ENCODE measurements around the gene OXGR1. TPM values are rescaled to one million over a fixed set of nuclear protein-coding genes. Genes with fewer than 3 reads are reported as not detected.
A peak's percentile ranks its signal among the peaks of the same experiment; 100 is the strongest.

OXGR1 gene
- polyA plus RNA-seq, 1 donor from 2014 or later: not detected

DNA sequence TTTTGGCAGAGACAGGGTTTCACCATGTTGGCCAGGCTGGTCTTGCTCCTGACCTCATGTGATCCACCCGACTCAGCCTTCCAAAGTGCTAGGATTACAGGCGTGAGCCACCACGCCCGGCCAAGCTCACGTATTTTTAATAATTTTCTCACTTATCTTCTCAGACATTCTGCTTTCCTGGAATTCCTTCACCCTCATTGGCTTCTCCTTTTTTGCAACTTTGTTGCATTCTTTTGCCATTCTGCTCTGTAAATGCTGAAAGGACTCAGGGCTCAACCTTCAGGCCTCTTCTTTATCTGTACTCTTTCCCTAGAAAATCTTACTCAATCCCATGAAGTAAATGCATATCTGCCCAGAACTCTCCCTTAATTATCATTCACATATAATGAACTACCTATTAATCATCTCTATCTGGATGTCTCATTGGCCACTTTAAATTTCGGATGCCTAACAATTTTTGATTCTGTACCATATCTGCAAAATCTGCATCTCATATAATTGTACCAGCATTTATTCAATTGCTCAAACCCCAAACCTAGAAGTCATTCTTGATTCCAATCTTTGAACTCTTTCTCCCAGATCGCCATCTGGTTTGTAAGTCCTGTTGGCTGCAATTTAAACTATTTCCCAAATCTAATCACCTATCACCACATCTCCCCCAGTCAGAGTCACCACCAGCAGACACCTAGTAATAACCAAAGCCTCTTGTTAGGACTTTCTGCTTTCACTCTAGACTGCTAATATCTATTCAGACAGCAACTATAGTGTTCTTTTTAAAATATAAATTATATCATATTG lies 18.2 kb upstream of the OXGR1 start:
- Histone ChIP-seq H3K27ac (ENCODE audit: low read length) (no peak overlapping the region), H2AFZ (ENCODE audit: low read depth, low read length) (no peak overlapping the region), H3K4me3 (ENCODE audit: low read length) (no peak overlapping the region), H3K4me2 (ENCODE audit: low read length) (no peak overlapping the region), H3K36me3 (ENCODE audit: insufficient read depth, low read length) (no peaks in the 10 kb centered on the region), H3K9ac (ENCODE audit: low read length) (no peak overlapping the region), H3K79me2 (replicated peaks; ENCODE audit: insufficient read depth, low read length) (no peaks in the 10 kb centered on the region), H3K9me3 (ENCODE audit: low read length) (no peaks in the 10 kb centered on the region), H3K9me2 (ENCODE audit: insufficient read depth, low read length) (no peaks in the 10 kb centered on the region), H3K27me3 (ENCODE audit: insufficient read depth, low read depth, low read length) (no peaks in the 10 kb centered on the region), H3F3A (ENCODE audit: insufficient read depth, low read length, poor library complexity, severe bottlenecking) (no peaks in the 10 kb centered on the region), H4K20me1 (ENCODE audit: insufficient read depth) (no peaks in the 10 kb centered on the region)
- no peak for TF ChIP-seq MXI1 (conservative IDR thresholded peaks at IDR 0.05; ENCODE audit: poor library complexity, severe bottlenecking)
- TF ChIP-seq TAF1 (IDR thresholded peaks at IDR 0.05; ENCODE audit: low read depth): no peak
- no peak for TF ChIP-seq EP300 (conservative IDR thresholded peaks at IDR 0.05; ENCODE audit: poor library complexity, severe bottlenecking)
- TF ChIP-seq, protein P1, sequence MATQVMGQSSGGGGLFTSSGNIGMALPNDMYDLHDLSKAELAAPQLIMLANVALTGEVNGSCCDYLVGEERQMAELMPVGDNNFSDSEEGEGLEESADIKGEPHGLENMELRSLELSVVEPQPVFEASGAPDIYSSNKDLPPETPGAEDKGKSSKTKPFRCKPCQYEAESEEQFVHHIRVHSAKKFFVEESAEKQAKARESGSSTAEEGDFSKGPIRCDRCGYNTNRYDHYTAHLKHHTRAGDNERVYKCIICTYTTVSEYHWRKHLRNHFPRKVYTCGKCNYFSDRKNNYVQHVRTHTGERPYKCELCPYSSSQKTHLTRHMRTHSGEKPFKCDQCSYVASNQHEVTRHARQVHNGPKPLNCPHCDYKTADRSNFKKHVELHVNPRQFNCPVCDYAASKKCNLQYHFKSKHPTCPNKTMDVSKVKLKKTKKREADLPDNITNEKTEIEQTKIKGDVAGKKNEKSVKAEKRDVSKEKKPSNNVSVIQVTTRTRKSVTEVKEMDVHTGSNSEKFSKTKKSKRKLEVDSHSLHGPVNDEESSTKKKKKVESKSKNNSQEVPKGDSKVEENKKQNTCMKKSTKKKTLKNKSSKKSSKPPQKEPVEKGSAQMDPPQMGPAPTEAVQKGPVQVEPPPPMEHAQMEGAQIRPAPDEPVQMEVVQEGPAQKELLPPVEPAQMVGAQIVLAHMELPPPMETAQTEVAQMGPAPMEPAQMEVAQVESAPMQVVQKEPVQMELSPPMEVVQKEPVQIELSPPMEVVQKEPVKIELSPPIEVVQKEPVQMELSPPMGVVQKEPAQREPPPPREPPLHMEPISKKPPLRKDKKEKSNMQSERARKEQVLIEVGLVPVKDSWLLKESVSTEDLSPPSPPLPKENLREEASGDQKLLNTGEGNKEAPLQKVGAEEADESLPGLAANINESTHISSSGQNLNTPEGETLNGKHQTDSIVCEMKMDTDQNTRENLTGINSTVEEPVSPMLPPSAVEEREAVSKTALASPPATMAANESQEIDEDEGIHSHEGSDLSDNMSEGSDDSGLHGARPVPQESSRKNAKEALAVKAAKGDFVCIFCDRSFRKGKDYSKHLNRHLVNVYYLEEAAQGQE (IDR thresholded peaks at IDR 0.05; ENCODE audit: borderline replicate concordance): no peak
- TF ChIP-seq, protein P2, sequence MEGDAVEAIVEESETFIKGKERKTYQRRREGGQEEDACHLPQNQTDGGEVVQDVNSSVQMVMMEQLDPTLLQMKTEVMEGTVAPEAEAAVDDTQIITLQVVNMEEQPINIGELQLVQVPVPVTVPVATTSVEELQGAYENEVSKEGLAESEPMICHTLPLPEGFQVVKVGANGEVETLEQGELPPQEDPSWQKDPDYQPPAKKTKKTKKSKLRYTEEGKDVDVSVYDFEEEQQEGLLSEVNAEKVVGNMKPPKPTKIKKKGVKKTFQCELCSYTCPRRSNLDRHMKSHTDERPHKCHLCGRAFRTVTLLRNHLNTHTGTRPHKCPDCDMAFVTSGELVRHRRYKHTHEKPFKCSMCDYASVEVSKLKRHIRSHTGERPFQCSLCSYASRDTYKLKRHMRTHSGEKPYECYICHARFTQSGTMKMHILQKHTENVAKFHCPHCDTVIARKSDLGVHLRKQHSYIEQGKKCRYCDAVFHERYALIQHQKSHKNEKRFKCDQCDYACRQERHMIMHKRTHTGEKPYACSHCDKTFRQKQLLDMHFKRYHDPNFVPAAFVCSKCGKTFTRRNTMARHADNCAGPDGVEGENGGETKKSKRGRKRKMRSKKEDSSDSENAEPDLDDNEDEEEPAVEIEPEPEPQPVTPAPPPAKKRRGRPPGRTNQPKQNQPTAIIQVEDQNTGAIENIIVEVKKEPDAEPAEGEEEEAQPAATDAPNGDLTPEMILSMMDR (IDR thresholded peaks at IDR 0.05; ENCODE audit: poor library complexity, severe bottlenecking): no peak
- no peak for TF ChIP-seq EZH2 (IDR thresholded peaks at IDR 0.05; ENCODE audit: borderline replicate concordance, insufficient read depth, low read length, poor library complexity, severe bottlenecking)
- no peak for TF ChIP-seq SMC3 (conservative IDR thresholded peaks at IDR 0.05; ENCODE audit: poor library complexity)
- no peak for TF ChIP-seq RAD21 (conservative IDR thresholded peaks at IDR 0.05)
- TF ChIP-seq POLR2AphosphoS5 (IDR thresholded peaks at IDR 0.05): no peak

DNA sequence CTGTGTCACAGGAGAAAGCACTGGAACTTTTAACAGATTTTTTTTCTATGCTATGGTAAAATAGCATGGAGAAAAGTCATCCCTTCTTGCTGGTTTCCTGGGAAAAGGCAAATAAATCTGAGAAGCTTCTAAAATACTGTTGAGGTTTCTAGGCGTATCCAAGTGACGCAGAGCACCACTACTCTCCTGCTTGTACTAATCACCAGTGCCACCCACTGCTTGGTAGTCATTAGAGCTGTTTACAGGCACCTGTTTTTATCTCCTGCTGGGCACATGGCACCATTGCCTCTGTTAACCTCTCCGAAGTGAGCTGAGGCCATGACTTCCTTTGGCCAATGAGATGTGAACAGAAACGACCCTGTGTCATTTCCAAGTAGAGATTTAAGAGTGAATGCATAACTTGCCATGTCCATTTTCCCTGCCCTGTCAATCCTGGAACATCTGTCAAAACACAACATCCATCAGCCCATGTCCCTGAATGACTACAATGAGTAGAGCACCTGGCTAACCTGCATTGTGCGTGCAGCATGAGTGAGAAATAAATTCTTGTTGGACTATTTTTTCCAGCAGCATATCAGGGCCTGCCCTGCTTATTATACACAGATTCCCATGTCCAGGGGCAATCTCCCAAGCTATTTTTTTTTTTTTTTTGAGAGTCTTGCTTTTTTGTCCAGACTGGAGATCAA lies 17.3 kb upstream of the OXGR1 start:
- H2AFZ ChIP-seq (ENCODE audit: low read depth, low read length): no peak overlapping the region
- no peaks in the 10 kb centered on the region for H3K79me2 ChIP-seq (replicated peaks; ENCODE audit: insufficient read depth, low read length)
- H3K9me2 ChIP-seq (ENCODE audit: insufficient read depth, low read length): no peaks in the 10 kb centered on the region
- H3K27ac ChIP-seq (ENCODE audit: low read length): no peak overlapping the region
- no peak overlapping the region for H3K4me2 ChIP-seq (ENCODE audit: low read length)
- no peaks in the 10 kb centered on the region for H3F3A ChIP-seq (ENCODE audit: insufficient read depth, low read length, poor library complexity, severe bottlenecking)
- no peak overlapping the region for H3K9ac ChIP-seq (ENCODE audit: low read length)
- H4K20me1 ChIP-seq (ENCODE audit: insufficient read depth): no peaks in the 10 kb centered on the region
- no peaks in the 10 kb centered on the region for H3K36me3 ChIP-seq (ENCODE audit: insufficient read depth, low read length)
- no peak overlapping the region for H3K4me3 ChIP-seq (ENCODE audit: low read length)
- TF ChIP-seq, protein P1 (IDR thresholded peaks at IDR 0.05; ENCODE audit: borderline replicate concordance): no peak
- TF ChIP-seq MXI1 (conservative IDR thresholded peaks at IDR 0.05; ENCODE audit: poor library complexity, severe bottlenecking) (no peak), SMC3 (conservative IDR thresholded peaks at IDR 0.05; ENCODE audit: poor library complexity) (no peak), POLR2AphosphoS5 (IDR thresholded peaks at IDR 0.05) (no peak), RAD21 (conservative IDR thresholded peaks at IDR 0.05) (no peak), EZH2 (IDR thresholded peaks at IDR 0.05; ENCODE audit: borderline replicate concordance, insufficient read depth, low read length, poor library complexity, severe bottlenecking) (no peak), EP300 (conservative IDR thresholded peaks at IDR 0.05; ENCODE audit: poor library complexity, severe bottlenecking) (peak; percentile 53), TAF1 (IDR thresholded peaks at IDR 0.05; ENCODE audit: low read depth) (no peak)
- no peaks in the 10 kb centered on the region for H3K9me3 ChIP-seq (ENCODE audit: low read length)
- H3K27me3 ChIP-seq (ENCODE audit: insufficient read depth, low read depth, low read length): no peaks in the 10 kb centered on the region

Data from neural cell (in vitro differentiated cells).